GM12801 (cell line): Measurements from ENCODE around the gene HK1.

Experiments
- TF ChIP-seq, protein P1 (sequence below): IDR thresholded peaks from one replicate; pipeline ENCODE4 v1.5.1; 2011; ENCODE audit warnings: control low read depth; ENCODE audit not compliant: insufficient read length; ENCODE audit errors: extremely low read depth

Gene HK1

GRCh38 chr10:69388488-69388887, 110.2 kb downstream of the HK1 start:
- TF ChIP-seq, protein P1, sequence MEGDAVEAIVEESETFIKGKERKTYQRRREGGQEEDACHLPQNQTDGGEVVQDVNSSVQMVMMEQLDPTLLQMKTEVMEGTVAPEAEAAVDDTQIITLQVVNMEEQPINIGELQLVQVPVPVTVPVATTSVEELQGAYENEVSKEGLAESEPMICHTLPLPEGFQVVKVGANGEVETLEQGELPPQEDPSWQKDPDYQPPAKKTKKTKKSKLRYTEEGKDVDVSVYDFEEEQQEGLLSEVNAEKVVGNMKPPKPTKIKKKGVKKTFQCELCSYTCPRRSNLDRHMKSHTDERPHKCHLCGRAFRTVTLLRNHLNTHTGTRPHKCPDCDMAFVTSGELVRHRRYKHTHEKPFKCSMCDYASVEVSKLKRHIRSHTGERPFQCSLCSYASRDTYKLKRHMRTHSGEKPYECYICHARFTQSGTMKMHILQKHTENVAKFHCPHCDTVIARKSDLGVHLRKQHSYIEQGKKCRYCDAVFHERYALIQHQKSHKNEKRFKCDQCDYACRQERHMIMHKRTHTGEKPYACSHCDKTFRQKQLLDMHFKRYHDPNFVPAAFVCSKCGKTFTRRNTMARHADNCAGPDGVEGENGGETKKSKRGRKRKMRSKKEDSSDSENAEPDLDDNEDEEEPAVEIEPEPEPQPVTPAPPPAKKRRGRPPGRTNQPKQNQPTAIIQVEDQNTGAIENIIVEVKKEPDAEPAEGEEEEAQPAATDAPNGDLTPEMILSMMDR = no peak

DNA sequence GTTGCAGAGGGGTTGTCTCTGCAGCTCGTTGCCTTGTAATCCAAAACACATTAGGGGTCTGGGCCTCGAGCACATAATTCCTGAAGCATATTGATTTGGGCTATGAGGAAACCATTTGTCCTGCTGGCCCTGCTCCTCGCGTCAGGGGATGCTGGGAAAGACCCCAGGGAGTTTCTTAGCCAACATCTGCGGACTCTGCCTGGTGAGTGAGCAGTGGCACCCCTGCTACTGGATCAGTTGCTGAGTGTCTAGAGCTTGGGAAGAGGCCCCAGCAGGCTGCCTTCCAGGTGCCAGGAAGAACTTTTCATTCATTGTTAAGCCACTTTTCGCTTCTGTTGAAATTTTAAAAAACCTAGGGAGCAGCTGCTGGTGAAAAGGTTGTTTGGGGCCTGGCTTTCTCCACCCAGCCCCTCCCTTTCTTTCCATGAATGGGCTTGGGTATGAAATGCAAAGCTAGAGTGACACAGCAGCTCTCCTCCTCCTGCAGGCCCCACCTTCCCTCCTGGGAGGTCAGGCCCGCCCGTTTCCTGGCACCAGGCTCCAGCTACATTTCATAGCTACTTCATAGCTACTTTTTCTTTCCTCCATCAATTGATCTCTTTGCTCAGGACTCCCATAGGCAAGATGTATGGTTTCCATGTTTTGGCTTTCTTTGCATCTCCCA, 111.7 kb downstream of the HK1 start:
- TF ChIP-seq, protein P1 = no peak

DNA sequence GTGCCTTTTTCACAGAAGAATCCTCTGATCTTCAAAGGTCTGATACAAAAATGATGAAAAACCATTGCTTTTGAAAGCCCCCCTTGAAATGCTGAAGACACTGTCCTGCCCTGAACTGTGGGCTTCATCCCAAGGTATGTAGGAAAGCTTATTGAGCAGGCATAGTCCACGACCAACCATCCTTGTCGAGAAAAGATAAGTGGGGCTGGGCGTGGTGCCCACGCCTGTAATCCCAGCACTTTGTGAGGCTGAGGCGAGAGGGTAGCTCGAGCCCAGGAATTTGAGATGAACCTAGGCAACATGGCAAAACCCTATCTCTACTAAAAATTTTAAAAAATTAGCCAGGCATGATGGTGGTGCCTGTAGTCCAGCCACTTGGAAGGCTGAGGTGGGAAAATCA, 112.9 kb downstream of the HK1 start:
- TF ChIP-seq, protein P1 = no peak

DNA sequence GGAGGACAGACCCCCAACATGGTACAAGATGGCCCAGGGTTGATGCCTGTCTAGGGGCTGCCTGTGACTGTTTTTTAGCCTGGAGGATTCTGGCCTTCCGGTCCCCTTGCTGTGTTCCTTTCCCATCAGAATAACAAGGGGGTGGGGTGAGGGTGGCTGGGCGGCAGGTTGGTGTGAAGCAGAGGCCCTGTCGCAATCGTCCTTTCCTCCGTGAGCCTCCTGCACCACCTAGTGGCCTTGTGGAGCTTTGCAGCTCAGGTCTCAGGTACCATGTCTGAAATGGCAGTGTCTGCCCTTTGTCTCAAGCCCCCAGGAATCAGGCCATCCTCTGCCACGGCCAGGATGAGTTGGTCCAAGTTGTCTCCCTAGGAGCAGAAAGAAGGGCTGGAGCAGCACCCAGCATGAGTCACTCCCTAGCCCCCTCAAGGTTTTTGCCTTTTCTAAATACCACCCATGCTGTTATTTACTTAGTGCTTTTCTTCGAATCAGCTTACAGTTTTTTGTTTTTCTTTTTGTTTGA, 114.2 kb downstream of the HK1 start:
- TF ChIP-seq, protein P1 = peak; percentile 97

DNA sequence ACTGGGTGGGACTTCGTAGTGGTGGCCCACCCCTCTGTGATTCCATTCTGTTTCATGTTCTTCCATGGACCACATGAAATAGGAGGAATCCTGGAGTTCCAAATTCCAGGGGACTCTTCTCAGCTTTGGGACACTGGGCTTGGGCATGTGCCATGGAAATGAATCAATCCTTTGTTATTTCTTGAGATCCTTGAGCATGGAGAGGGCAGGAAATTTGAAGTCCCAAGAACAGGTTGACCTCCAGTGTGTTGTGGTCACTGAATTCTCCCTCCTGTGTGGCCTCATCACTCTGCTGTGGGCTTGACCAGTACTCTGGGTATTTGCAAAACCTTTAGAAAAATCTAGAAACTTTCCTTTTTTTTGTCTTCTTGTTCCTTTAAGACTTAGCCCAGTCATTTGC, 115.7 kb downstream of the HK1 start:
- TF ChIP-seq, protein P1 = no peak

GRCh38 chr10:69397972-69398371, 119.7 kb downstream of the HK1 start:
- TF ChIP-seq, protein P1 = no peak

DNA sequence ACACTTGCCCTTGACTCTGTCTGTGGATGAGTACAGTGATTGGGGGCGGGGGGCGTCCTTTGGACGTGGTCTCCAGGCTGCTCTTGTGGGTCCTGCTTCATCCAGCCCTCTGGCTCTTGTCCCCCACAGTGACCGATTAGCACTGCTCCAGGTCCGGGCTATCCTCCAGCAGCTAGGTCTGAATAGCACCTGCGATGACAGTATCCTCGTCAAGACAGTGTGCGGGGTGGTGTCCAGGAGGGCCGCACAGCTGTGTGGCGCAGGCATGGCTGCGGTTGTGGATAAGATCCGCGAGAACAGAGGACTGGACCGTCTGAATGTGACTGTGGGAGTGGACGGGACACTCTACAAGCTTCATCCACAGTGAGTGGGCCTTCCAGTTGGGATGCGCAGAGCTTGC, 120.2 kb downstream of the HK1 start:
- TF ChIP-seq, protein P1 = no peak
